K562 (cell line): ENCODE results near the gene FAM117A. TPM values are rescaled to one million over a fixed set of nuclear protein-coding genes. Genes with fewer than 3 reads are reported as not detected.

Source experiments
- ATAC-seq: fragments of 200-7000 bp; cut with Tn5 transposase; 3 replicates; pipeline ENCODE4 v1.9.1; 2020; ENCODE audit warnings: moderate library complexity
- BruUV-seq: library from RNA; stranded (reverse); fragments of 400-500 nt; replicated peaks from 2 replicates; lab custom pipeline; 2021; lab: Mats Ljungman, UMichigan
- CTCF ChIA-PET: fragments of 300-600 bp; formaldehyde crosslinking; extraction: SDS; loops from one replicate; lab custom pipeline; 2021; ENCODE audit warnings: low intra/inter-chr PET ratio; lab: Yijun Ruan, JAX
- POLR2A ChIA-PET: fragments of 300-600, 350-650 bp; sonication (Branson Sonifier 250); formaldehyde crosslinking; extraction: SDS; loops from one replicate; lab custom pipeline; 2021; ENCODE audit warnings: antibody characterized with exemption, inconsistent platforms; lab: Yijun Ruan, JAX
- DNase-seq, 4 experiments: peaks; one replicate each; pipeline versions ENCODE4 v3.0.0 to v3.0.0-alpha.2; 2011 to 2018; ENCODE audit warnings: low spot score in 3 of 4, mixed read lengths in 3 of 4; ENCODE audit errors: extremely low read depth in 1 of 4
- FAIRE-seq: peaks from 2 replicates; lab custom pipeline; 2011; peaks lifted over from hg19 to GRCh38; lab: Jason Lieb, UNC
- H2AFZ ChIP-seq: 2 replicates; pipeline ENCODE4 v1.6.0; 2011; ENCODE audit warnings: low read depth, low read length, control low read depth, inconsistent platforms
- H3K27ac ChIP-seq: fragments of 200-600 bp; 3 replicates; pipeline ENCODE4 v1.8.0; 2011; ENCODE audit warnings: low read depth, mild to moderate bottlenecking, control low read depth, inconsistent platforms, low read length, moderate library complexity, mixed read lengths; ENCODE audit errors: extremely low read depth
- H3K27me3 ChIP-seq, 2 experiments: fragments of 300-600 bp in 1 of 2; 2 replicates in 1 of 2; 3 replicates in 1 of 2; pipeline versions ENCODE4 v1.6.0 to v1.8.0; 2011; ENCODE audit warnings: inconsistent platforms in 2 of 2, low read length in 2 of 2, mild to moderate bottlenecking in 1 of 2, mixed read lengths in 1 of 2, moderate library complexity in 1 of 2; ENCODE audit not compliant: control insufficient read depth in 2 of 2, insufficient read depth in 2 of 2
- H3K36me3 ChIP-seq: fragments of 300-600 bp; 3 replicates; pipeline ENCODE4 v1.8.0; 2011; ENCODE audit warnings: mild to moderate bottlenecking, low read length, inconsistent platforms; ENCODE audit not compliant: control insufficient read depth, insufficient read depth
- H3K4me1 ChIP-seq, 2 experiments: fragments of 200-600 bp in 1 of 2; replicated peaks in 1 of 2; 2 replicates in 1 of 2; 3 replicates in 1 of 2; pipeline versions ENCODE4 v1.5.1 to v1.8.0; 2011; ENCODE audit warnings: inconsistent platforms in 2 of 2, low read length in 2 of 2, mild to moderate bottlenecking in 1 of 2, mixed read lengths in 1 of 2, moderate library complexity in 1 of 2; ENCODE audit not compliant: control insufficient read depth in 2 of 2, insufficient read depth in 2 of 2
- H3K4me2 ChIP-seq: 2 replicates; pipeline ENCODE4 v1.6.1; 2011; ENCODE audit warnings: low read length, control low read depth, inconsistent platforms, mixed read lengths; ENCODE audit not compliant: insufficient read depth
- H3K4me3 ChIP-seq: fragments of 200-600 bp; sonication (generic), shearing (Covaris generic); 2 replicates; pipeline ENCODE4 v1.5.1; 2016; ENCODE audit warnings: control low read depth, inconsistent platforms
- H3K79me2 ChIP-seq: fragments of 200-600 bp; 3 replicates; pipeline ENCODE4 v1.8.0; 2011; ENCODE audit warnings: low read length, inconsistent platforms; ENCODE audit not compliant: control insufficient read depth, insufficient read depth
- H3K9ac ChIP-seq, 2 experiments: 2 replicates each; pipeline versions ENCODE4 v1.6.0 to v1.6.1; 2011; ENCODE audit warnings: low read depth in 2 of 2, low read length in 2 of 2, control low read depth in 1 of 2, inconsistent platforms in 1 of 2, mild to moderate bottlenecking in 1 of 2, mixed read lengths in 1 of 2; ENCODE audit not compliant: insufficient read depth in 1 of 2
- H3K9me1 ChIP-seq: one replicate; pipeline ENCODE4 v1.6.0; 2011; ENCODE audit warnings: inconsistent platforms, mild to moderate bottlenecking, low read length, moderate library complexity; ENCODE audit not compliant: control insufficient read depth, insufficient read depth
- H3K9me3 ChIP-seq: replicated peaks from 2 replicates; pipeline ENCODE4 v1.5.1; 2011; ENCODE audit warnings: low read depth, low read length, inconsistent platforms; ENCODE audit not compliant: control insufficient read depth, insufficient read depth
- H4K20me1 ChIP-seq: replicated peaks from 2 replicates; pipeline ENCODE4 v1.6.1; 2011; ENCODE audit warnings: low read length, inconsistent platforms, mixed read lengths; ENCODE audit not compliant: control insufficient read depth, insufficient read depth
- BRF1 ChIP-seq: IDR thresholded peaks from 3 replicates; pipeline ENCODE4 v1.6.1; 2011; ENCODE audit warnings: borderline replicate concordance, mild to moderate bottlenecking; ENCODE audit not compliant: insufficient read length; ENCODE audit errors: extremely low read depth
- FOXA1 ChIP-seq: fragments of 450-650 bp; IDR thresholded peaks from 2 replicates; pipeline ENCODE4 v1.6.1; 2016; ENCODE audit warnings: mild to moderate bottlenecking, borderline replicate concordance
- HDAC2 ChIP-seq: fragments of 450-650 bp; IDR thresholded peaks from 2 replicates; pipeline ENCODE4 v1.6.1; 2016; ENCODE audit warnings: mild to moderate bottlenecking
- MGA ChIP-seq: fragments of 450-650 bp; IDR thresholded peaks from 2 replicates; pipeline ENCODE4 v1.6.1; 2016; ENCODE audit warnings: mild to moderate bottlenecking, moderate library complexity
- SMAD3 ChIP-seq: fragments of 450-650 bp; formaldehyde crosslinking; conservative IDR thresholded peaks from 2 replicates; pipeline ENCODE4 v1.4.0; 2020; ENCODE audit warnings: mild to moderate bottlenecking
- TEAD4 ChIP-seq, 2 experiments: sonication (generic) in 1 of 2; formaldehyde crosslinking in 1 of 2; IDR thresholded peaks; 2 replicates each; pipeline versions ENCODE4 v1.6.1 to v1.8.0; 2012 to 2022; ENCODE audit warnings: borderline replicate concordance in 1 of 2, inconsistent platforms in 1 of 2, low read length in 1 of 2, mild to moderate bottlenecking in 1 of 2, missing genetic modification reagents in 1 of 2
- ZKSCAN1 ChIP-seq: fragments of 150-350 bp; IDR thresholded peaks from 2 replicates; pipeline ENCODE4 v1.6.1; 2016; ENCODE audit warnings: low read depth, low read length
- ZNF263 ChIP-seq: sonication (generic); formaldehyde crosslinking; IDR thresholded peaks from 2 replicates; pipeline ENCODE4 v1.8.0; 2022; ENCODE audit warnings: mild to moderate bottlenecking, missing genetic modification reagents, borderline replicate concordance
- ZNF354B ChIP-seq: fragments of 250-450 bp; sonication (Bioruptor Pico); IDR thresholded peaks from 2 replicates; pipeline ENCODE4 v1.4.0; 2020
- ZNF395 ChIP-seq: fragments of 200-800 bp; sonication (Bioruptor generic); IDR thresholded peaks from 2 replicates; pipeline ENCODE4 v1.6.1; 2017; ENCODE audit warnings: missing genetic modification characterization, missing compliant biosample characterization
- WGBS: fragments of 100-300 bp; shearing (Covaris generic); methylation state at CpG from one replicate; pipeline ENCODE4 v1.1.6; 2016; ENCODE audit warnings: low coverage, mixed read lengths; ENCODE audit not compliant: insufficient coverage; ENCODE audit errors: missing lambda C conversion rate; 5-methylcytosine and 5-hydroxymethylcytosine counted together
- in situ Hi-C: fragments of 300-500 bp; cut with MboI; formaldehyde crosslinking; loops from 4 replicates; pipeline ENCODE4 v1.15.0; 2018; ENCODE audit warnings: inconsistent platforms, mixed read lengths
- intact Hi-C: fragments of 100-400 bp; cut with micrococcal nuclease; formaldehyde crosslinking; loops from 2 replicates; pipeline ENCODE4 v1.14.2; 2022
- polyA plus RNA-seq, 8 experiments: library from polyadenylated mRNA; depleted of rRNA in 4 of 8; stranded (reverse) in 5 of 8; unstranded in 3 of 8; fragments of >200 nt; fragmentation: Nextera tagmentation in 2 of 8; fragmentation: Illumina TruSeq in 1 of 8; extraction: Ambion mirVana in 2 of 8; extraction: Trizol in 1 of 8; gene quantifications; 2 replicates each; pipeline versions ENCODE4 v1.2.1 to v1.2.3, GENCODE V29; 2011 to 2014; ENCODE audit warnings: inconsistent platforms in 1 of 8, missing spikeins in 1 of 8
- total RNA-seq, 7 experiments: library from RNA; depleted of rRNA in 6 of 7; stranded (reverse); fragments of >200 nt in 6 of 7; fragmentation: Illumina TruSeq in 2 of 7; extraction: Trizol in 2 of 7; gene quantifications; 2 replicates each; pipeline versions ENCODE4 v1.2.1 to v1.2.3, GENCODE V29; 2011 to 2021; ENCODE audit warnings: low replicate concordance in 1 of 7

FAM117A gene
- total and polyA plus RNA-seq, 9 of the 15 experiments (the other 6 are each of a cell fraction or from before 2014, with no cell fraction given), result 3.1 to 79.7 (median 36.6) TPM

GRCh38 chr17:49688848-49689247, 75.1 kb downstream of the FAM117A start:
- FAIRE-seq (no peak), DNase-seq (no peak), ATAC-seq (no peak)
- CTCF ChIA-PET, result interaction anchor here (0.9 kb wide), 1 partner anchor 112 kb away, joined by 3 read pairs; no protein-coding TSS in a partner anchor
- POLR2A ChIA-PET, result interaction anchor here (0.7 to 2.0 kb wide), 5 partner anchors 9 to 116 kb away, joined by 3 to 6 read pairs (median 3); no protein-coding TSS in a partner anchor
- Histone ChIP-seq H4K20me1 (no peaks in the 10 kb centered on the region), H3K4me3 (no peak overlapping the region), H3K4me1 (peaks cover 4 to 5% of the 10 kb centered on the region in 2 experiments; a peak in 1 of 5 replicates), H2AFZ (no peak overlapping the region), H3K9me1 (no peaks in the 10 kb centered on the region), H3K79me2 (no peaks in the 10 kb centered on the region), H3K27me3 (peaks cover 0 to 6% of the 10 kb centered on the region in 2 experiments; a peak in 2 of 5 replicates), H3K9ac (no peak overlapping the region; a peak in 1 of 4 replicates), H3K4me2 (no peak overlapping the region), H3K36me3 (no peaks in the 10 kb centered on the region), H3K27ac (no peak overlapping the region), H3K9me3 (no peaks in the 10 kb centered on the region)
- in situ Hi-C loops, result no loop called here
- BruUV-seq, result no TSS peak
- WGBS, result 42% methylated on average over 4 of the region's 4 CpGs
- intact Hi-C loops, result no loop called here
- TF ChIP-seq HDAC2 (no peak), ZNF354B (CRISPR knock-in tag) (no peak), BRF1 (no peak), SMAD3 (CRISPR knock-in tag) (no peak), ZKSCAN1 (no peak), FOXA1 (no peak), MGA (no peak), ZNF395 (CRISPR knock-in tag) (no peak), ZNF263 (CRISPR knock-in tag) (no peak), TEAD4 (IDR thresholded peaks at IDR 0.05; ENCODE audit: low read length) (no peak), TEAD4 (CRISPR knock-in tag; IDR thresholded peaks at IDR 0.05; ENCODE audit: borderline replicate concordance) (no peak)
